ENCODE measurements around the gene NRSN2.

NRSN2 gene

DNA sequence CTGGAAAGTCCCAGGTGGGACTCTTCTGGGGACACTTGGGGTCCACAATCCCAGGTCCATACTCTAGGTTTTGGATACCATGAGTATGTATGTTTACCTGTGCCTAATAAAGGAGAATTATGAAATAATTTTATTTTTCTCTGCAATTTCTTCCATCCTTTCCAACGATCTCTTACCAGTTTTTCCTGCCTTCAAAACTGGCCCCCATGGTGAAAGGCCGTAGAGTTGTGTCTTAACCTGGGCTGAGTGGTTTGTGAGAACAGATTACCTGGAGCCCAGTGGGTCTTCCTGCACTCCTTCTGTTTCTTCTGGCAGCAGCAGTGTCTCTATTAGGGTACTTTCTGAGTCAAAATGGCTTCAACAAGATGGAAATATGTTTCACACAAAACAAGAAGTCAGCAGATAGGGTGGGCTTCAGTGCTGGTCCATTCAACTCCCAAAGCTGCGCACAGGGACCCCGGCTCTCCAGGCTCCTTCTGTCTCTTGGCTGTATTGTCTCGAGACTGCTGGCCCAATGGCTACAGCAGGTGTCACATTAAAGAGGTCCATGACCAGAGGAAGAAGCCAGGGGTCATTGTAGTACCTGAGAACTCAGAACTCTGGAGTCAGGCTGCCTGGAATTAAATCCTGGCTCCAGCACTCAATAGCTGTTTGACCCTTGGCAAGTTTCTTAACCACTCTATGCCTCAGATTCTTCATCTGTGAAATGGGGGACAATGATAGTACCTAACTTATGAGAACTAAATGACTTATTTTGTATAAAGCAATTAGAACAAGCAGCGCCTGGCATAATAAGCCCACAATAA, 50.7 kb downstream of the NRSN2 start:
- no peak for DNase-seq

GRCh38 chr20:399182-399707, 52.3 kb downstream of the NRSN2 start:
- DNase-seq = no peak

DNA sequence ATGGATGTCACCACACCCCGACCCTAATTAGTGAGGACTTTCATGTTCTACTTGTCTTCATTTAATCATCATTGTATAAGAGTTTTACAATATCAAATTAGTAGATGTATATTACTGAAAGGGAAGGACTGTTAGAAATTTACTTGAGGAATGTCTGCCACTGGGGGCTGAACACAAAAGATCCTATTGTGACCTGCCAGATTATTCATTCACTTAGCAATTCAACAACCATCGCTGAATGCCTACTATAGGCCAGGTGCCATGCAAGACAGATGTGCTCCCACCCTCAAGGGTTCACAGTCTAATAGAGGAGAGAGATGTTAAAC, 53.2 kb downstream of the NRSN2 start:
- DNase-seq = no peak

DNA sequence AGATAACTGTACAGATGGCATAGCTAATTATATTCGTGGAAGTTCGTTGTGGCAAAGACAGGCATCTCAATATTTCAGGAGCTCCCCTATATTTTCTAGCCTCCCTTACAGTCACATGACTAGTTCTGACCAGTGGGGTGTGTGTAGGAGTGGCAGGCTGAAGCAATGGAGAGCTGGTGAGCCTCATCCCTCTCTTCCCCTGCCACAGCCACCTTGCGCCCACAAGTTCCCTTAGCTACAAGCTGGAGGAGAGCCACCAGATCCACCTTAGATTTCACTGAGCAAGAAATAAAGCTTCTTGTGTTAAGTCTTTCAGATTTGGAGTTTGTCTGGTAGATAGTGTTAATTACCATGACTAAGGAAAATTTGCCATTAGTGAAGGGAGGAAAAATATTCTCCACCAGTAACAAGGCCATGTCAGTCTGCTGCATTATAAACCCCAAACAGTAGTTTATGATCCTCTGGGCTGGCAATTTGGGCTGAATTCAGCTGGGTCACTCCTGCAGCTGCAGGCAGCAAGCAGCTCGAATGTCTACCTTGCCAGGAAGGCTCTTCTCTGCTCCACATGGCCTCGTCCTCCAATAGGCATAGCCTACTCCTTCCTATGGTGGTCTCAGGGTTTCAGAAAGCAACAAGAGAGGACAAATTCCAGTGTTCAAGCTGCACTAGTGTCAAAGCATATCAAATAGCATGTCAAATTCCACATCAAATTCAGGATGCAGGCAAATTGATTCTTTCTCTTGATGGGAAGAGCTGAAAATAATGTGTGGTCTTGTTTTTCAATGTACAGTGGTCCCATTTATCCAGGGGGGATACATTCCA, 53.8 kb downstream of the NRSN2 start:
- no peak for DNase-seq

GRCh38 chr20:401682-402495, 55.0 kb downstream of the NRSN2 start:
- DNase-seq = no peak

- no peak for DNase-seq
Measured at GRCh38 chr20:402496-402885, 55.6 kb downstream of the NRSN2 start.

GRCh38 chr20:402898-403581, 56.1 kb downstream of the NRSN2 start:
- no peak for DNase-seq

DNA sequence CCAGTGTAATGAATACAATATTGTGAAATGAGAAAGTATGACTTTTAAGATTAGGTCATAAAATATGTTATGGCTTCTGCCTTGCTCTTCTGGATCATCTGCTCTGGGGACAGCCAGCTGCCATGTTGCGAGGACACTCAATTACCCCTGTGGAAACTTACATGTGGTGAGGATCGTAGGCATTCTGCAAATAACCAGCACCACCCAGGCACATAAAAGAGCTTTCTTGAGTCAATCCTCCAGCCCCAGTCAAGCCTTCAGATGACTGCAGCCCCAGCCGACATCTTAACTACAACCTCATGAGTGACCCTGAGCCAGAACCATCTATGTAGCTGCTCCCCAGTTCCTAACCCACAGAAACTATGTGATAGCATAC, 56.7 kb downstream of the NRSN2 start:
- no peak for DNase-seq

DNA sequence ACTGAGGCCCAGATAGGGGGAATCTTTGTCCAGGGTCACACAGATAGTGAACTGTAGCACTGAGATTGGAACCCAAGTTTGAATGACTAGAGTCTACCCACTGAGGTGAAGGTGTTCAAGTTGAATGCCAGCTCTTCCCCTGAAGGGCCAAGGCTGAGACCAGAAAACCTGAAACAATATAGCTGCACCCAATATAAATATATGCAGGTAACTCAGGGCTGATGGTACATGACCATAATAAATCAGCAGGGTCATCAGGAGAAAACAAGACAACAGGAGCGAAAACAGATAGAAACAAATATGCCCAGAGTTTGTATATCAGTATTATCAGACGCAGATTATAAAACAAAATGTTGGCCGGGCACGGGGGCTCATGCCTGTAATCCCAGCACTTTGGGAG, 57.2 kb downstream of the NRSN2 start:
- no peak for DNase-seq
